K562 (cell line): Measurements from ENCODE around the gene ABHD17C. TPM values are rescaled to one million over a fixed set of nuclear protein-coding genes. Genes with fewer than 3 reads are reported as not detected.

Experiments used
- ATAC-seq: fragments of 200-7000 bp; cut with Tn5 transposase; 3 replicates; pipeline ENCODE4 v1.9.1; 2020; ENCODE audit warnings: moderate library complexity
- BruUV-seq: library from RNA; stranded (reverse); fragments of 400-500 nt; replicated peaks from 2 replicates; lab custom pipeline; 2021; lab: Mats Ljungman, UMichigan
- CTCF ChIA-PET: fragments of 300-600 bp; formaldehyde crosslinking; extraction: SDS; loops from one replicate; lab custom pipeline; 2021; ENCODE audit warnings: low intra/inter-chr PET ratio; lab: Yijun Ruan, JAX
- POLR2A ChIA-PET: fragments of 300-600, 350-650 bp; sonication (Branson Sonifier 250); formaldehyde crosslinking; extraction: SDS; loops from one replicate; lab custom pipeline; 2021; ENCODE audit warnings: antibody characterized with exemption, inconsistent platforms; lab: Yijun Ruan, JAX
- DNase-seq, 4 experiments: peaks; one replicate each; pipeline versions ENCODE4 v3.0.0 to v3.0.0-alpha.2; 2011 to 2018; ENCODE audit warnings: low spot score in 3 of 4, mixed read lengths in 3 of 4; ENCODE audit errors: extremely low read depth in 1 of 4
- FAIRE-seq: peaks from 2 replicates; lab custom pipeline; 2011; peaks lifted over from hg19 to GRCh38; lab: Jason Lieb, UNC
- H2AFZ ChIP-seq: 2 replicates; pipeline ENCODE4 v1.6.0; 2011; ENCODE audit warnings: low read depth, low read length, control low read depth, inconsistent platforms
- H3K27ac ChIP-seq: fragments of 200-600 bp; 3 replicates; pipeline ENCODE4 v1.8.0; 2011; ENCODE audit warnings: low read depth, mild to moderate bottlenecking, control low read depth, inconsistent platforms, low read length, moderate library complexity, mixed read lengths; ENCODE audit errors: extremely low read depth
- H3K27me3 ChIP-seq, 2 experiments: fragments of 300-600 bp in 1 of 2; 2 replicates in 1 of 2; 3 replicates in 1 of 2; pipeline versions ENCODE4 v1.6.0 to v1.8.0; 2011; ENCODE audit warnings: inconsistent platforms in 2 of 2, low read length in 2 of 2, mild to moderate bottlenecking in 1 of 2, mixed read lengths in 1 of 2, moderate library complexity in 1 of 2; ENCODE audit not compliant: control insufficient read depth in 2 of 2, insufficient read depth in 2 of 2
- H3K36me3 ChIP-seq: fragments of 300-600 bp; 3 replicates; pipeline ENCODE4 v1.8.0; 2011; ENCODE audit warnings: mild to moderate bottlenecking, low read length, inconsistent platforms; ENCODE audit not compliant: control insufficient read depth, insufficient read depth
- H3K4me1 ChIP-seq, 2 experiments: fragments of 200-600 bp in 1 of 2; replicated peaks in 1 of 2; 2 replicates in 1 of 2; 3 replicates in 1 of 2; pipeline versions ENCODE4 v1.5.1 to v1.8.0; 2011; ENCODE audit warnings: inconsistent platforms in 2 of 2, low read length in 2 of 2, mild to moderate bottlenecking in 1 of 2, mixed read lengths in 1 of 2, moderate library complexity in 1 of 2; ENCODE audit not compliant: control insufficient read depth in 2 of 2, insufficient read depth in 2 of 2
- H3K4me2 ChIP-seq: 2 replicates; pipeline ENCODE4 v1.6.1; 2011; ENCODE audit warnings: low read length, control low read depth, inconsistent platforms, mixed read lengths; ENCODE audit not compliant: insufficient read depth
- H3K4me3 ChIP-seq: fragments of 200-600 bp; sonication (generic), shearing (Covaris generic); 2 replicates; pipeline ENCODE4 v1.5.1; 2016; ENCODE audit warnings: control low read depth, inconsistent platforms
- H3K79me2 ChIP-seq: fragments of 200-600 bp; 3 replicates; pipeline ENCODE4 v1.8.0; 2011; ENCODE audit warnings: low read length, inconsistent platforms; ENCODE audit not compliant: control insufficient read depth, insufficient read depth
- H3K9ac ChIP-seq, 2 experiments: 2 replicates each; pipeline versions ENCODE4 v1.6.0 to v1.6.1; 2011; ENCODE audit warnings: low read depth in 2 of 2, low read length in 2 of 2, control low read depth in 1 of 2, inconsistent platforms in 1 of 2, mild to moderate bottlenecking in 1 of 2, mixed read lengths in 1 of 2; ENCODE audit not compliant: insufficient read depth in 1 of 2
- H3K9me1 ChIP-seq: one replicate; pipeline ENCODE4 v1.6.0; 2011; ENCODE audit warnings: inconsistent platforms, mild to moderate bottlenecking, low read length, moderate library complexity; ENCODE audit not compliant: control insufficient read depth, insufficient read depth
- H3K9me3 ChIP-seq: replicated peaks from 2 replicates; pipeline ENCODE4 v1.5.1; 2011; ENCODE audit warnings: low read depth, low read length, inconsistent platforms; ENCODE audit not compliant: control insufficient read depth, insufficient read depth
- H4K20me1 ChIP-seq: replicated peaks from 2 replicates; pipeline ENCODE4 v1.6.1; 2011; ENCODE audit warnings: low read length, inconsistent platforms, mixed read lengths; ENCODE audit not compliant: control insufficient read depth, insufficient read depth
- HMGXB4 ChIP-seq: sonication (generic); formaldehyde crosslinking; IDR thresholded peaks from 2 replicates; pipeline ENCODE4 v1.8.1; 2023; ENCODE audit warnings: mild to moderate bottlenecking, missing genetic modification reagents
- NR4A1 ChIP-seq, 2 experiments: fragments of 250-450 bp in 1 of 2; fragments of 450-650 bp in 1 of 2; sonication (Bioruptor Pico) in 1 of 2; IDR thresholded peaks; 2 replicates each; pipeline versions ENCODE4 v1.4.0 to v1.6.1; 2016 to 2020; ENCODE audit warnings: mild to moderate bottlenecking in 2 of 2, missing compliant biosample characterization in 1 of 2, missing genetic modification characterization in 1 of 2, moderate library complexity in 1 of 2
- RAD51 ChIP-seq: fragments of 450-650 bp; IDR thresholded peaks from 2 replicates; pipeline ENCODE4 v1.7.1; 2016; ENCODE audit warnings: low read depth, mild to moderate bottlenecking, borderline replicate concordance
- RBM17 ChIP-seq: fragments of 200-400 bp; formaldehyde crosslinking; IDR thresholded peaks from 2 replicates; pipeline ENCODE4 v1.6.1; 2017; ENCODE audit warnings: low read depth, mild to moderate bottlenecking, low read length, borderline replicate concordance
- RBM34 ChIP-seq: fragments of 200-400 bp; formaldehyde crosslinking; IDR thresholded peaks from 2 replicates; pipeline ENCODE4 v1.6.1; 2018; ENCODE audit warnings: low read length, borderline replicate concordance; ENCODE audit not compliant: insufficient read depth
- WGBS: fragments of 100-300 bp; shearing (Covaris generic); methylation state at CpG from one replicate; pipeline ENCODE4 v1.1.6; 2016; ENCODE audit warnings: low coverage, mixed read lengths; ENCODE audit not compliant: insufficient coverage; ENCODE audit errors: missing lambda C conversion rate; 5-methylcytosine and 5-hydroxymethylcytosine counted together
- in situ Hi-C: fragments of 300-500 bp; cut with MboI; formaldehyde crosslinking; loops from 4 replicates; pipeline ENCODE4 v1.15.0; 2018; ENCODE audit warnings: inconsistent platforms, mixed read lengths
- intact Hi-C: fragments of 100-400 bp; cut with micrococcal nuclease; formaldehyde crosslinking; loops from 2 replicates; pipeline ENCODE4 v1.14.2; 2022
- polyA plus RNA-seq, 8 experiments: library from polyadenylated mRNA; depleted of rRNA in 4 of 8; stranded (reverse) in 5 of 8; unstranded in 3 of 8; fragments of >200 nt; fragmentation: Nextera tagmentation in 2 of 8; fragmentation: Illumina TruSeq in 1 of 8; extraction: Ambion mirVana in 2 of 8; extraction: Trizol in 1 of 8; gene quantifications; 2 replicates each; pipeline versions ENCODE4 v1.2.1 to v1.2.3, GENCODE V29; 2011 to 2014; ENCODE audit warnings: inconsistent platforms in 1 of 8, missing spikeins in 1 of 8
- total RNA-seq, 7 experiments: library from RNA; depleted of rRNA in 6 of 7; stranded (reverse); fragments of >200 nt in 6 of 7; fragmentation: Illumina TruSeq in 2 of 7; extraction: Trizol in 2 of 7; gene quantifications; 2 replicates each; pipeline versions ENCODE4 v1.2.1 to v1.2.3, GENCODE V29; 2011 to 2021; ENCODE audit warnings: low replicate concordance in 1 of 7
- TF ChIP-seq, protein P1 (sequence below): sonication (generic); formaldehyde crosslinking; IDR thresholded peaks from 2 replicates; pipeline ENCODE4 v1.8.0; 2022; ENCODE audit warnings: missing genetic modification reagents, mild to moderate bottlenecking, borderline replicate concordance
- TF ChIP-seq, protein P2 (sequence below), 2 experiments: fragments of 450-650 bp; IDR thresholded peaks; 2 replicates each; pipeline ENCODE4 v1.6.1; 2018; ENCODE audit warnings: mild to moderate bottlenecking in 2 of 2, low read depth in 1 of 2; ENCODE audit not compliant: partially characterized antibody in 2 of 2

Gene ABHD17C
- total and polyA plus RNA-seq, 9 of the 15 experiments (the other 6 are each of a cell fraction or from before 2014, with no cell fraction given) = 0.04 to 0.42 (median 0.19) TPM; not detected in 1

DNA sequence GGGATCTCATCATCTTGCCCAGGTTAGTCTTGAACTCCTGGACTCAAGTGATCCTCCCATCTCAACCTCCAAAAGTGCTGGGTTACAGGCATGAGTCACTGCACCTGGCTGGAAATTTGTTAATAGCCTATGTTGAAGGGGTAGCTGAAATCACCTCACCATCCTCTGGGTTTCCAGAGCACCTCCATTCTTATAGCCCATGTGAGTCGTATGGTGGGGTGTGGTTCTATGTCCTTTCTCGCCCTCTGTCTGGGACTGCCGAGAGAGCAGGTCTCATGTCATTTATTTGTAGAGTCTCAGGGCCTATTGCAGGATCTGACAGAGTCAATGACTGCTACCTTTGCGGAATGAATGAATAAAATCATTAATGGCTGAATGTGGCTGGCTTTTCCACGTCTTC, 105.0 kb downstream of the ABHD17C start:
- H3K4me3 ChIP-seq = no peak overlapping the region
- H3K27ac ChIP-seq = no peak overlapping the region
- TF ChIP-seq RAD51 = no peak
- TF ChIP-seq HMGXB4 (CRISPR knock-in tag) = no peak
- no peak for TF ChIP-seq RBM17
- TF ChIP-seq RBM34 = no peak
- TF ChIP-seq, protein P1, sequence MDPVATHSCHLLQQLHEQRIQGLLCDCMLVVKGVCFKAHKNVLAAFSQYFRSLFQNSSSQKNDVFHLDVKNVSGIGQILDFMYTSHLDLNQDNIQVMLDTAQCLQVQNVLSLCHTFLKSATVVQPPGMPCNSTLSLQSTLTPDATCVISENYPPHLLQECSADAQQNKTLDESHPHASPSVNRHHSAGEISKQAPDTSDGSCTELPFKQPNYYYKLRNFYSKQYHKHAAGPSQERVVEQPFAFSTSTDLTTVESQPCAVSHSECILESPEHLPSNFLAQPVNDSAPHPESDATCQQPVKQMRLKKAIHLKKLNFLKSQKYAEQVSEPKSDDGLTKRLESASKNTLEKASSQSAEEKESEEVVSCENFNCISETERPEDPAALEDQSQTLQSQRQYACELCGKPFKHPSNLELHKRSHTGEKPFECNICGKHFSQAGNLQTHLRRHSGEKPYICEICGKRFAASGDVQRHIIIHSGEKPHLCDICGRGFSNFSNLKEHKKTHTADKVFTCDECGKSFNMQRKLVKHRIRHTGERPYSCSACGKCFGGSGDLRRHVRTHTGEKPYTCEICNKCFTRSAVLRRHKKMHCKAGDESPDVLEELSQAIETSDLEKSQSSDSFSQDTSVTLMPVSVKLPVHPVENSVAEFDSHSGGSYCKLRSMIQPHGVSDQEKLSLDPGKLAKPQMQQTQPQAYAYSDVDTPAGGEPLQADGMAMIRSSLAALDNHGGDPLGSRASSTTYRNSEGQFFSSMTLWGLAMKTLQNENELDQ (CRISPR knock-in tag) = no peak
- TF ChIP-seq, protein P2, sequence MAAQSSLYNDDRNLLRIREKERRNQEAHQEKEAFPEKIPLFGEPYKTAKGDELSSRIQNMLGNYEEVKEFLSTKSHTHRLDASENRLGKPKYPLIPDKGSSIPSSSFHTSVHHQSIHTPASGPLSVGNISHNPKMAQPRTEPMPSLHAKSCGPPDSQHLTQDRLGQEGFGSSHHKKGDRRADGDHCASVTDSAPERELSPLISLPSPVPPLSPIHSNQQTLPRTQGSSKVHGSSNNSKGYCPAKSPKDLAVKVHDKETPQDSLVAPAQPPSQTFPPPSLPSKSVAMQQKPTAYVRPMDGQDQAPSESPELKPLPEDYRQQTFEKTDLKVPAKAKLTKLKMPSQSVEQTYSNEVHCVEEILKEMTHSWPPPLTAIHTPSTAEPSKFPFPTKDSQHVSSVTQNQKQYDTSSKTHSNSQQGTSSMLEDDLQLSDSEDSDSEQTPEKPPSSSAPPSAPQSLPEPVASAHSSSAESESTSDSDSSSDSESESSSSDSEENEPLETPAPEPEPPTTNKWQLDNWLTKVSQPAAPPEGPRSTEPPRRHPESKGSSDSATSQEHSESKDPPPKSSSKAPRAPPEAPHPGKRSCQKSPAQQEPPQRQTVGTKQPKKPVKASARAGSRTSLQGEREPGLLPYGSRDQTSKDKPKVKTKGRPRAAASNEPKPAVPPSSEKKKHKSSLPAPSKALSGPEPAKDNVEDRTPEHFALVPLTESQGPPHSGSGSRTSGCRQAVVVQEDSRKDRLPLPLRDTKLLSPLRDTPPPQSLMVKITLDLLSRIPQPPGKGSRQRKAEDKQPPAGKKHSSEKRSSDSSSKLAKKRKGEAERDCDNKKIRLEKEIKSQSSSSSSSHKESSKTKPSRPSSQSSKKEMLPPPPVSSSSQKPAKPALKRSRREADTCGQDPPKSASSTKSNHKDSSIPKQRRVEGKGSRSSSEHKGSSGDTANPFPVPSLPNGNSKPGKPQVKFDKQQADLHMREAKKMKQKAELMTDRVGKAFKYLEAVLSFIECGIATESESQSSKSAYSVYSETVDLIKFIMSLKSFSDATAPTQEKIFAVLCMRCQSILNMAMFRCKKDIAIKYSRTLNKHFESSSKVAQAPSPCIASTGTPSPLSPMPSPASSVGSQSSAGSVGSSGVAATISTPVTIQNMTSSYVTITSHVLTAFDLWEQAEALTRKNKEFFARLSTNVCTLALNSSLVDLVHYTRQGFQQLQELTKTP (IDR thresholded peaks at IDR 0.05; ENCODE audit: low read depth in 1 of 2, partially characterized antibody in 2 of 2) = no peak
- TF ChIP-seq NR4A1 (CRISPR knock-in tag; IDR thresholded peaks at IDR 0.05) = no peak
- TF ChIP-seq NR4A1 (tag; IDR thresholded peaks at IDR 0.05) = no peak
- no peaks in the 10 kb centered on the region for H4K20me1 ChIP-seq
- H3K9ac ChIP-seq = no peak overlapping the region
- H3K4me2 ChIP-seq = no peak overlapping the region
- no TSS peak for BruUV-seq
- no peak overlapping the region for H2AFZ ChIP-seq
- no peaks in the 10 kb centered on the region for H3K79me2 ChIP-seq
- peaks cover 1% of the 10 kb centered on the region; the same call in 1 of the 2 replicates for H3K9me3 ChIP-seq
- no peak for FAIRE-seq
- intact Hi-C loops = no loop called here
- in situ Hi-C loops = no loop called here
- DNase-seq = no peak
- no peak for ATAC-seq
- H3K27me3 ChIP-seq = peaks cover 0 to 15% of the 10 kb centered on the region in 2 experiments; a peak in 4 of 5 replicates
- ChIA-PET CTCF (no interaction called here), POLR2A (interaction anchor here (0.5 kb wide), 1 partner anchor 218 kb away, joined by 3 read pairs; no protein-coding TSS in a partner anchor)
- 0% methylated on average over 5 of the region's 5 CpGs for WGBS
- no peaks in the 10 kb centered on the region for H3K36me3 ChIP-seq
- H3K4me1 ChIP-seq = no peaks in the 10 kb centered on the region
- H3K9me1 ChIP-seq = no peaks in the 10 kb centered on the region
